HG03103 (cell line): ENCODE data around the gene EFEMP2.
"Not testable (repeated sequence)": the region's sequence is repeated elsewhere in the genome, so short reads cannot be mapped to it uniquely, and the experiment has no call there.

Source experiments
- ATAC-seq: cut with Tn5 transposase; IDR thresholded peaks from one replicate; pipeline ENCODE4 v1.9.1; 2021; ENCODE audit warnings: low read depth; ENCODE audit not compliant: unreplicated experiment

Gene EFEMP2

DNA sequence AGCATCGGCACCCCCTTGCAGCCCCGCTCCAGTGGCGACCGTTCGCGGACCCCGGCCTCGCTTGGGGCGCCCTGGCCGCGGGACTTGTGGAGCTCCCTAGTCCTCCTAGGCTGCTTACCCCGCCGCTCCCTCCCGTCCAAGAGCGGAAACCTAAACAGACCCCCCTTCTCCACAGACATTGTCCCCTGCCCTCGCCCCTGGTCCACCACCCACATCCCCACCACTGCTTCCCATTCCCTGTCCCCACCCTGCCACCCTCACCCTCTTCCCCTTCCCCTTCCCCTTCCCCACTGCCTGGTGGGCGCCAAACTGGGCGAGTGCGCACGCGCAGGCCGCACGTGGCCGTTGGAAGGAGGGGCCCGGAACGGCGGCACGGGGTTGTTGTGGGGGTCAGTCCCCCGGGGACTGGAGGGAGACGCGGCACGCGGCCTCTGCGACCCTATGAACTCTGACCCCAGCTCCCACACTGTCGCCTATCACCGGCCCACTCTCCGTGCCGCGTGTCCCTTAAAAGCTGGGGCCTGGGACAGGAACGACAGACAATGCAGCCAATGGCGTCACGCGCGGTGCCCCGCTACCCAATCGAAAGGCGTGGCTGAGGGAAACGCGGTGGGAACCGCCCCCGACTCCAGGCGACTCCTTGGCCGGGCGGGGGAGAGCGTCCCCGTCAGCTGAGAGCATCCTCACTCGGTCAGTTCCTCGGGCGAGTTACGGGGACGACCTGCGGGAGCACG lies 39.1 kb downstream of the EFEMP2 start, which contains the start of gene SNX32:
Gene SNX32, plus strand, starts transcription at position 667 of the 734 bp plus-strand sequence. CDS start 103 bp downstream, outside the sequence.
- peak; percentile 88 for ATAC-seq

DNA sequence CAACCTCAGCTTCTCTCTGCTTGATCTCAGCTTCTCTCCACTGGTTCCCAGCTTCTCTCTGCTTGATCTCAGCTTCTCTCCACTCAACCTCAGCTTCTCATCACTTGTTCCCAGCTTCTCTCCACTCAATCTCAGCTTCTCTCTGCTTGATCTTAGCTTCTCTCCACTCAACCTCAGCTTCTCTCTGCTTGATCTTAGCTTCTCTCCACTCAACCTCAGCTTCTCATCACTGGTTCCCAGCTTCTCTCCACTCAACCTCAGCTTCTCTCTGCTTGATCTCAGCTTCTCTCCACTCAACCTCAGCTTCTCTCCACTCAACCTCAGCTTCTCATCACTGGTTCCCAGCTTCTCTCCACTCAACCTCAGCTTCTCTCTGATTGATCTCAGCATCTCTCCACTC lies 40.4 kb downstream of the EFEMP2 start:
- not testable (repeated sequence) for ATAC-seq

DNA sequence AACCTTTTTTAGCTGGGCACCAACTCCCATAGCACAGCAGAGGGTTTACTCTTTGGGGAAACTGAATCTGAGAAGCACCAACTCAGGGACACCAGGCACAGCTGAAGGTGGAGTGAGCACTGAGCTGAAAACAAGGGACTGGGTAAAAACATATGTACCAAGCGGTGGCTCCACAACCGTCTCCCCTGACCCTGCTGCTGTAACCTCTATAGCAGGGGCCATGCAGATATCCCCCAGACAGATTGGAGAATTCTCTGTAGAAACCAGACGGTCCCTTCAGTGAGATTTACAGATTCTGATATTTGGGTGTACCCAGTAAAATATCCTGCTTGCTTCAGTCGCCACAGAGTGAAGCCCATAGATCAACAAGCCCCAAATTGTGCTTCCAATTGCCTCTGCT lies 43.1 kb downstream of the EFEMP2 start:
- ATAC-seq: no peak

DNA sequence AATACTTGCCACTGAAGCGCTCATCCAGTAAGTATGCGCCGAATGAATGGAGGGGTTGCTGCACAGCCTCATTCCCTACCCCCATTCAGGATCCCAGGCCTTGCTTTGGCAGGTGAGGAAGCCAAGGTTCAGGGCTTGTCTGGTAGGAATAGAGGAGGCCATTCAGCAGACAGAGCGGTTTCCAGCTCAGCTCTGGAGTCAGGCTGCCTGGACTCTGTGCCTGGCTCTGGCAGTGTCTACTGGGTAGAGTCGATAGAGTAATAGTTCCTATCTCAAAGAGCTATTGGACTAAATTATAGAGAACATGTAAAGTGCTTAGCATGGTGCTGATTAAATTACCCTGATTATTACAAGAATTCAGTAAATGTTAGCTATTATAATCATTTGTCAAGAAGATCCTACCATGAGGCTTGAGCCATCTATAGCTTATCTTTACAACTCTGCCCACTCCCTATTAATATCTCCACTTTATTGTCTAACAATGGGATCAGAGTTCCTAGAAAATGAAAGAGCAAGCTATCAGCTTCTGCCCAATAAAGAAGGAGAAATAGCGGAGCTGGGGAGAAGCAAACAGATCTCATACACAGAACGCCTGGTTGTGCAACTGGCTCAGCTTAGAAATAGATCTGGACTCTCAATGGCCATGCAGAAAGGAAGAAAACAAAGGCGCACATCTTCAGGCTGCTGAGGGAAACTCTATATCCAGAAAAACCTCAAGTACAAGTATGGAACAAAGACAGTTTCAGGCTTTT lies 45.4 kb downstream of the EFEMP2 start:
- ATAC-seq: no peak

DNA sequence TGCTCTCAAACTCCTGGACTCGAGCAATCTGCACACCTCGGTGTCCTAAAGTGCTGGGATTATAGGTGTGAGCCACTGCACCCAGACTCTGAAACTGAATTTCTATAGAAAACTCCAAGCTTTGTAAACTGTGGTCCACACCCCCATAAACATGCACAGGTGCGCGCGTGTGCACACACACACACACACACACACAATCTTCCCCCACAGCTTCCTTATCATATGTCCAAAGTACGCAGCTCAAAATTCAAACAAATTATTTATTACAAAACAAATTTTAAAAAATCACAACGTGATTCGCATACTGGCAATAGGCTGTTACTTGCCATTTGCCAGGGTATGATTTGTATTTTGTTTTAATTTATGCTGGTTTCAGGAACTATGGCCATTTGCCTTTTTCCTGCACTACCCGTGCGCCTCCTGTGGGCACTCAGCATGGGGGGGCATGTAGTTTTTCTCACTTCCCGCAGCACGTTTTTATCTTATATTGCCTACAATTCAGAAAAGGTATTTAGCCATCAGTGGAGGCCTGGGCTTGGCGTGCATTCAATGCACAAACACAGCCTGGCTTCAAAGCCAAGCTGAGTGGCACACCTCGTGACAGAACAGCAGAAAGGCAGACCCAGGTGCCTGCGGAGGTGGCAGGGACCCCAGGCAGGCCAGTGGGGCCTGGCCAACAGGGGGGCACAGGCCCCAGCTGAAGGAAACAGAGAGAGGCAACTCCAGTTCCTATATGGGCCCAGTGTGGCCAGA lies 49.6 kb downstream of the EFEMP2 start:
- no peak for ATAC-seq

DNA sequence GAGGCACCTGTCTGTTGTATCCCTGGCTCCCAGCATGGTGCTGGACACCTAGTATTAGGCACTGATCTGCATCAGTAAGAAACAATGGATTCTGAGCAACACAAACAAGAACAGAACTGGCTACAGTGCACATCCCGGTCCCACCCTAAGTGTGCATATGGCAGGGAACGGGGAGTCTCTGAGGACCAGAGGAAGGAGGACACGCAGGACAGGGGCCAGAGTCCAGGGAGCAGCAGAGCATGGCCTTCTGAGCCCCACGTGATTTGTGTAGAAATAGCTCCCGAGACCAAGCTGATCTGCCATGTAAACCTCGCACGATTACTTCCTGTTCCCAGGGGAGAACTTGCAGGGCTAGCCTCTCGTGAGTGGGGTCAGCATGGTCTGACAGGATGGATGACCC lies 51.5 kb downstream of the EFEMP2 start:
- ATAC-seq: no peak

DNA sequence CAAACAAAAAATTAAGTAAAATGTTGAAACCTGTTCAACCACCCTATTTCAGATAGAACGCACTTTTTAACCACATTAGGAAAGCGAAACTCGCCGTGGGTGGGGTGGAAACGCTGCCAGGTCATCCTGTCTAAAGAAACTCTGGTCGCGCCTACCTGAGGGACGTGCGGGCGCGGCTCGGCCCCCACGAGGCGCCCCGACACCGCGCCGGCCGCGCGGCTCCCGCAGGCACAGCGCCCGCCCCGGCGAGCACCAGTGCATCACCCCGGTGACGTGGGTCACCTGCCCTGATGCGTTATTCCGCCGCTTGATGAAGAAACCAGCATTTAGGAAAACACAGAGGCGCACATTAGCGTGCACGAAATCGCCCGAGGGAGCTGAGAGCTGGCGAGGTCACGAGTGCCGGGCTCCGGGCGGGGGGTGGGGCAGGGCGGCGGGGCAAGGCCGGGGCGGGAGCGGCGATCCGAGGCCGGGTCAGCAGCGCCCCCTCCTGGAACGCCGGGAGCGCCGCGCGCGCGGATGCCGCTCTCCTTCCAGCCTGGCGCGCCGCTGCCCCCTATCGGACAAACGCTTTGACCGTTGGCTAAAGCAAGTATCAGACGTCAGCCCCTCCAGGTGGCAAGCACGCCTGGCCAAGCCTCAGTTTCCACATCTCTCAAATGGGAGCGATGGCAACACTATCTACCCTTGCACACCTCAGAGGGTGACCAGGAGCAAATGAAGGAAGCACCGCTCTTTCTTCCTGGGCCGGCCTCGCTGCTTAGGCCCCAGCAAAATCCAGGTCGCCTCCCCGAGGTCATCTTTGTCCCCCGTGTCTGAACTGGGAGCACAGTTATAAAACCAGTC lies 54.5 kb downstream of the EFEMP2 start:
- peak; percentile 76 for ATAC-seq

DNA sequence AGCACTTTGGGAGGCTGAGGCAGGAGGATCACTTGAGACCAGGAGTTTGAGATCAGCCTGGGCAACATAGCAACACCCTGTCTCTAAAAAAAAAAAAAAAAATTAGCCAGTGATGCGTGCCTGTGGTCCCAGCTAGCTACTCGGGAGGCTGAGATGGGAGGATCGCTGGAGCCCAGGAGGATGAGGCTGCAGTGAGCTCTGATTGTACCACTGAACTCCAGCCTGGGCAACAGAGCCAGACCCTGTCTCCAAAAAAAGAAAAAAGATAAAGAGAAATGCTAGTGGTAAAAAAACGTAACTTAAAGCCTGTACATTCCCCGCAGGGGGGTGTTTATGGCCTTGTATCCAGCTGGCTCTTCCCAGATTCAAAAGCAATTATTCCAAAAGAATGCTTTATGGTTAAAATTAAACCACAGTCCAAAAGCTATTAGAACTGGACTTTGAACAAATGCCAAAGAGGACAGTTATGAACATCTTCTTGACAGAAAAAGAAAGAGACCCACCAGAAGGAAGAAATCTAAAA lies 55.2 kb downstream of the EFEMP2 start:
- no peak for ATAC-seq

DNA sequence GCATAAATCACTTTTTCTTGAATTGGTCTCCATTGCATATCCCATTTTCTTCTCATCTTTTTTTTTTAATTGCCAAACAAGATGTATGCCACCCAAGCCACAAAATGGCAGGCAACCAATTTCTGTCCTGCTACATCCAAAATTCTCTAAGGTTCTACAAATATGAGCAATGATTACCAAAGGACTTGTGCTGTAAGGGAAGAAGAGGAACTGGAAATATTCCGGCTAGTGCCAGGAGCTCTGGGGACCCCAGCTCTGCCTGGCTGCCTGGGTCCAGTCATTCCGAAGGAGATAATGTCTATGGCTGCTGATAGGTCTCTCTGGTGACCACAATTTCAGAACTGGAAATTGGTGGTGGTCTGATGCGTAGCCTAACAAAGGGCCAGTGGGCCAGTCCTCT lies 55.9 kb downstream of the EFEMP2 start:
- ATAC-seq: no peak
